Measurements from ENCODE around the gene EIF4E.

The EIF4E gene, protein sequence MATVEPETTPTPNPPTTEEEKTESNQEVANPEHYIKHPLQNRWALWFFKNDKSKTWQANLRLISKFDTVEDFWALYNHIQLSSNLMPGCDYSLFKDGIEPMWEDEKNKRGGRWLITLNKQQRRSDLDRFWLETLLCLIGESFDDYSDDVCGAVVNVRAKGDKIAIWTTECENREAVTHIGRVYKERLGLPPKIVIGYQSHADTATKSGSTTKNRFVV

DNA sequence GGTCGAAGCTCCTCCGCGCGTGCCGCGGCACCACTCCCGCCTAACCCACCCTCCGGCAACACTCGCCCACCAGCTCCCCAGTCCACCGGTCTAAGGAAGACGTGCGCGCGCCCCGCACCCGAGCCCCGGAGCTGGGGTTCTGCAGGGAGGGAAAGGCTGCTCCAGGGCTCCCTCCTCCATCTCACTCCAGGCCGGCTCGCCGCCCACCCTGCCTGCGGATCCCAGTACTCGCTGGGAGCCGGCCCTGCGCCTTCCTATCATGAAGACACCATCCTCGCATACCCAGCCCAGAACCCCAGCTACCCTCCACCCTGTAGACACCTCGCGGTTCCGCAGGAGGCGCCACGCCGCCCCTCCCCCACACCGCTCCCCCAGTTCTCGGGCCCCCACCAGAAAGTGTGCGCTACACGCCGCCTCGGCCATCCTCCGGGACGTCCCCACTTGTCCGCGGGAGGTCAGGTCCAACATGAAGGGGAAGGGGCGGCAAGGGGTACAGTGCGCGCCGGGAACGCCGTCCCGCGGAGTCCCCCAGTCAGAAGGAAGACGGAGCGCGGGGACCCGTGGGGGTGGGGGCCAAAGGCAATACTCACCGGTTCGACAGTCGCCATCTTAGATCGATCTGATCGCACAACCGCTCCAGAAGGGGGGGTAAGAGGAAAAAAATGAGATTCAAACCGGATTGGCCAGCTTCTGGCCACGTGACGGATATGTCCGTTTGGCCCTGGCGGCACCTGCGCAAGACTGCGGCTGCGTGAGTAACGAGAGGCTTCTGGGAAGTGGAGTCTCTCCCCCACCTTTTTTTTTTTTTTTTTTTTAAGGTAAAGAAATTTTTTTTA, at the start of gene EIF4E:
TSS of gene EIF4E (minus strand) at position 629 of the 836 bp plus-strand sequence. CDS start at position 608, 21 bp downstream.
- Histone ChIP-seq H3K27ac (ENCODE audit: low read depth in 2 of 2, low read length in 2 of 2) (peak within 1 kb of the TSS; percentile 96 to 98), H3K4me3 (ENCODE audit: low read length in 2 of 2) (peak within 1 kb of the TSS; percentile 95 to 96), H3K9ac (ENCODE audit: low read depth in 1 of 2, low read length in 2 of 2) (peak within 1 kb of the TSS; percentile 94 to 98), H3K27me3 (ENCODE audit: control insufficient read depth in 2 of 2, insufficient read depth in 2 of 2, low read length in 2 of 2) (no peaks in the 10 kb centered on the region), H3K4me1 (ENCODE audit: control insufficient read depth in 2 of 2, insufficient read depth in 2 of 2, low read length in 2 of 2) (peaks cover 8 to 22% of the 10 kb centered on the region in 2 donors), H3K36me3 (ENCODE audit: control insufficient read depth in 2 of 2, insufficient read depth in 2 of 2, low read length in 2 of 2) (no peaks in the 10 kb centered on the region), H3K9me3 (ENCODE audit: control insufficient read depth in 2 of 2, low read length in 2 of 2) (no peaks in the 10 kb centered on the region)

DNA sequence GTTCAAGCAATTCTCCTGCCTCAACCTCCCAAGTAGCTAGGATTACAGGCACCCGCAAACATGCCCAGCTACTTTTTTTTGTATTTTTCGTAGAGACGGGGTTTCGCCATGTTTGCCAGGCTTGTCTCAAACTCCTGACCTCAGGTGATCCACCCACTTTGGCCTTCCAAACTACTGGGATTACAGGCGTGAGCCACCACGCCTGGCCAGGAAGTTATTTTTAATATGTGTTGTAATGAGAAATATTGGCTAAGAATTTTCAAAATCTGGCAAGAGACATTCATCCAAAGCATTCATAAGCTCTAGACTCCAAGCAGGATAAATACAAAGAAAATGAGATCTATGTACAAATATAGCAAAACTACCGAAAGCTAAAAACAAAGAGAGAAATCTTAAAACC, 48.6 kb upstream of the EIF4E start:
- Histone ChIP-seq H3K9ac (ENCODE audit: low read depth in 1 of 2, low read length in 2 of 2) (no peak overlapping the region), H3K27me3 (ENCODE audit: control insufficient read depth in 2 of 2, insufficient read depth in 2 of 2, low read length in 2 of 2) (no peaks in the 10 kb centered on the region), H3K27ac (ENCODE audit: low read depth in 2 of 2, low read length in 2 of 2) (no peak overlapping the region), H3K4me3 (ENCODE audit: low read length in 2 of 2) (no peak overlapping the region), H3K4me1 (ENCODE audit: control insufficient read depth in 2 of 2, insufficient read depth in 2 of 2, low read length in 2 of 2) (no peaks in the 10 kb centered on the region), H3K9me3 (ENCODE audit: control insufficient read depth in 2 of 2, low read length in 2 of 2) (no peaks in the 10 kb centered on the region), H3K36me3 (ENCODE audit: control insufficient read depth in 2 of 2, insufficient read depth in 2 of 2, low read length in 2 of 2) (no peaks in the 10 kb centered on the region)

DNA sequence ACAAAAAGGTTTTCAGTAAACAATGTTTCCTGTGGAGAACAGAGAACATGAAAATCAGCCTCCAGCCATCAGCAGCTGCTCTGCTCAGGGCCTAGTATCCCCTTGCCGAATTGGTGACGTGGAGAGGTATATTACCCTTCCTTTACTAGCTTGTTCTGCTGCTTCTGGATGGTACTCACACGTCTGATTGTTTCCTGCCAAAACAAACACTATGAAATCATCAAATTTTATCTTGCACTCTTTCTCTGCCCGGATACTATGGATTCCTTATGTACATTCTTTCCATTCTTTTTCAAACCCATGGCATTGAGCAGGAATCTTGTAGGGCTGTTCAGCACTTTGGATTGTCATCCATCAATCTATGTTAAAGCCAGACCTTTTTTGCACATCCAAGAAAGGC, 47.8 kb upstream of the EIF4E start:
- no peaks in the 10 kb centered on the region for H3K36me3 ChIP-seq (ENCODE audit: control insufficient read depth in 2 of 2, insufficient read depth in 2 of 2, low read length in 2 of 2)
- no peaks in the 10 kb centered on the region for H3K4me1 ChIP-seq (ENCODE audit: control insufficient read depth in 2 of 2, insufficient read depth in 2 of 2, low read length in 2 of 2)
- H3K27me3 ChIP-seq (ENCODE audit: control insufficient read depth in 2 of 2, insufficient read depth in 2 of 2, low read length in 2 of 2): no peaks in the 10 kb centered on the region
- H3K4me3 ChIP-seq (ENCODE audit: low read length in 2 of 2): no peak overlapping the region
- no peak overlapping the region for H3K27ac ChIP-seq (ENCODE audit: low read depth in 2 of 2, low read length in 2 of 2)
- no peaks in the 10 kb centered on the region for H3K9me3 ChIP-seq (ENCODE audit: control insufficient read depth in 2 of 2, low read length in 2 of 2)
- H3K9ac ChIP-seq (ENCODE audit: low read depth in 1 of 2, low read length in 2 of 2): no peak overlapping the region

DNA sequence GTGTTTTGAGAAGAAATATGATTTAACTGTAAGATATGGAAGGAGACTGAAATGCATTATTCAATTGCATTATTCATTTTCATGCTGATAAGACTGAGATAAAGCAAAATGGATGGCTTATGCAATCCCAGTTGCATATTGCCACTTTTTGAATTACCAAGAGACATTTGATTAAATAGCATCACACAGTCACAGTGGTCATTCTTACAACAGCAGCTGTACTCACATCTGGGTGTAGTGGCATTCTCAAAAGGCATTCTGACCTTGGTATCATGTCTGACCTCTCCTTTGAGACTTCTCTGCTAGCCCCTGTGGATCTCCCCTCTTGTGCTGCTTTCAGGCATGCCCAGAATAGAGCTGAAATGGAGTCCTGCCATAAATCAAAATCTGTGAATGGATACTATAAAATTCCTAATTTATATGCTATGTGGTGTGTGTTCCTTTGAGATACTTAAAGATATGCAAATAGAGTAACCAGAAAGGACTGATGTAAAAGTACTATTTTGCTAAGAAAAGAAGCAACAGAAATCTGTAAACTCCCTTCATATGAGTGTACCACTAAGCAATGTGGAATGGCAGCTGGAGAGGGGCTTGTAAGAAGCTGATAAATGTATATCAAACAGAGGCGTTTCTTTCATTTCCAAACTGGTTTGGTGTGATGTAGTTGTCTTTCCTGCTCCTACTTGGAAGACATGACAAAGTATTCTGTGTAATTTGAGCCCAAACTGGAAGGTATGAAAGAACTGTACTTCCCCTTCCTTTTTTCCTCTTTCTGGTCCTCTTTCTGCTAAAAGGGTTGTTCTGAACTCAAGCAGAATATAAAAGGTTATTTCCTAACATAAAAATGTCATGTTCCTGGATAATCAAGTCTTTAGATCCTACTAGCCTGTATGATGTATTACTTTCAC, 41.2 kb upstream of the EIF4E start:
- H3K27me3 ChIP-seq (ENCODE audit: control insufficient read depth in 2 of 2, insufficient read depth in 2 of 2, low read length in 2 of 2): no peaks in the 10 kb centered on the region
- H3K9ac ChIP-seq (ENCODE audit: low read depth in 1 of 2, low read length in 2 of 2): no peak overlapping the region
- H3K36me3 ChIP-seq (ENCODE audit: control insufficient read depth in 2 of 2, insufficient read depth in 2 of 2, low read length in 2 of 2): no peaks in the 10 kb centered on the region
- H3K9me3 ChIP-seq (ENCODE audit: control insufficient read depth in 2 of 2, low read length in 2 of 2): no peaks in the 10 kb centered on the region
- no peak overlapping the region for H3K4me3 ChIP-seq (ENCODE audit: low read length in 2 of 2)
- no peak overlapping the region for H3K27ac ChIP-seq (ENCODE audit: low read depth in 2 of 2, low read length in 2 of 2)
- H3K4me1 ChIP-seq (ENCODE audit: control insufficient read depth in 2 of 2, insufficient read depth in 2 of 2, low read length in 2 of 2): no peaks in the 10 kb centered on the region

DNA sequence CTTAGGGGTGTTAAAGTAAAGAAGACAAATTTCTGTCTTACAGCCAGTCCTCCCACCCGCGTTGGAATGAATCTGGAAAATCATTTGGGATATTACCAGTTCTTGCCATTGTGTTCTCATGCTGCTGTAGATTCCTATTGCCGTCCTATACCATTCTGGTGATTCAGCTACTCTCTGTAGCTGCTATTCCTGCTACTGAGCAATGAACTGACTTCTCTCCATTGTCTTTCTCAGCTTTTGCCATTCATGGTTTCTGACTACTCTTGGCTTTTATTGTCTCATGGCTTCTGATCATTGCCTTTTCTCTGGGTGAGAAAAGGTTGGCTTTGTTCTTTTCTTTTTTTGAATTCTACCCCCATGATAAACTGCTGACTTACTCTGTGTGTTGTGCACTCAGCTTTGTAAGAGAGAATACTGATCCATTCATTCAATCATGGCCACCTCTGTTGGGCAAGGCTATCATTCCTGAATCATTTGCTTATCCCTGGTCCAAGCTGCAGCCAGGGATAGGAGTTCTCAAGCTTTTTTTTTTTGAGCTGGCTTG, 38.9 kb upstream of the EIF4E start:
- no peak overlapping the region for H3K4me3 ChIP-seq (ENCODE audit: low read length in 2 of 2)
- no peak overlapping the region for H3K9ac ChIP-seq (ENCODE audit: low read depth in 1 of 2, low read length in 2 of 2)
- H3K36me3 ChIP-seq (ENCODE audit: control insufficient read depth in 2 of 2, insufficient read depth in 2 of 2, low read length in 2 of 2): no peaks in the 10 kb centered on the region
- H3K9me3 ChIP-seq (ENCODE audit: control insufficient read depth in 2 of 2, low read length in 2 of 2): no peaks in the 10 kb centered on the region
- no peak overlapping the region for H3K27ac ChIP-seq (ENCODE audit: low read depth in 2 of 2, low read length in 2 of 2)
- H3K27me3 ChIP-seq (ENCODE audit: control insufficient read depth in 2 of 2, insufficient read depth in 2 of 2, low read length in 2 of 2): no peaks in the 10 kb centered on the region
- no peaks in the 10 kb centered on the region for H3K4me1 ChIP-seq (ENCODE audit: control insufficient read depth in 2 of 2, insufficient read depth in 2 of 2, low read length in 2 of 2)

DNA sequence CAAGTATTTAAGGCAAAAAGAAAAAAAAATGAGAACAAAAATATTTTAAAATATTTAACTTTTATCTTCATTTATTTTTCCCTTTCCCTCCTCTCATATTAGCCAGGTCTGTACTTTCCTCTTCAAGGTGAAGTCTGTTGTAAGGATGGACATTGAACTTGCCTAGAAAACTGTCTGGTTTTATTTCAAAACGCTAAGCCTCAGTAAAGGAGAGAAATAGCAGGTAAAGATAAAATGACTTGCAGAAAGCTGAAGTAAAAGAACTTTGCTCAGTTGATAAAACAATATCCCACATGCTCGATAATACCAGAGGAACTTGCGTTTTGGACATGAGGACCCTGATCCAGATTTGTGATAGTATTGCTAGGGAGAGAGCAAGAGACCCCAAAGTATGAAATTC, 38.0 kb upstream of the EIF4E start:
- no peak overlapping the region for H3K4me3 ChIP-seq (ENCODE audit: low read length in 2 of 2)
- H3K9ac ChIP-seq (ENCODE audit: low read depth in 1 of 2, low read length in 2 of 2): no peak overlapping the region
- H3K36me3 ChIP-seq (ENCODE audit: control insufficient read depth in 2 of 2, insufficient read depth in 2 of 2, low read length in 2 of 2): no peaks in the 10 kb centered on the region
- no peak overlapping the region for H3K27ac ChIP-seq (ENCODE audit: low read depth in 2 of 2, low read length in 2 of 2)
- H3K4me1 ChIP-seq (ENCODE audit: control insufficient read depth in 2 of 2, insufficient read depth in 2 of 2, low read length in 2 of 2): no peaks in the 10 kb centered on the region
- H3K9me3 ChIP-seq (ENCODE audit: control insufficient read depth in 2 of 2, low read length in 2 of 2): no peaks in the 10 kb centered on the region
- no peaks in the 10 kb centered on the region for H3K27me3 ChIP-seq (ENCODE audit: control insufficient read depth in 2 of 2, insufficient read depth in 2 of 2, low read length in 2 of 2)

DNA sequence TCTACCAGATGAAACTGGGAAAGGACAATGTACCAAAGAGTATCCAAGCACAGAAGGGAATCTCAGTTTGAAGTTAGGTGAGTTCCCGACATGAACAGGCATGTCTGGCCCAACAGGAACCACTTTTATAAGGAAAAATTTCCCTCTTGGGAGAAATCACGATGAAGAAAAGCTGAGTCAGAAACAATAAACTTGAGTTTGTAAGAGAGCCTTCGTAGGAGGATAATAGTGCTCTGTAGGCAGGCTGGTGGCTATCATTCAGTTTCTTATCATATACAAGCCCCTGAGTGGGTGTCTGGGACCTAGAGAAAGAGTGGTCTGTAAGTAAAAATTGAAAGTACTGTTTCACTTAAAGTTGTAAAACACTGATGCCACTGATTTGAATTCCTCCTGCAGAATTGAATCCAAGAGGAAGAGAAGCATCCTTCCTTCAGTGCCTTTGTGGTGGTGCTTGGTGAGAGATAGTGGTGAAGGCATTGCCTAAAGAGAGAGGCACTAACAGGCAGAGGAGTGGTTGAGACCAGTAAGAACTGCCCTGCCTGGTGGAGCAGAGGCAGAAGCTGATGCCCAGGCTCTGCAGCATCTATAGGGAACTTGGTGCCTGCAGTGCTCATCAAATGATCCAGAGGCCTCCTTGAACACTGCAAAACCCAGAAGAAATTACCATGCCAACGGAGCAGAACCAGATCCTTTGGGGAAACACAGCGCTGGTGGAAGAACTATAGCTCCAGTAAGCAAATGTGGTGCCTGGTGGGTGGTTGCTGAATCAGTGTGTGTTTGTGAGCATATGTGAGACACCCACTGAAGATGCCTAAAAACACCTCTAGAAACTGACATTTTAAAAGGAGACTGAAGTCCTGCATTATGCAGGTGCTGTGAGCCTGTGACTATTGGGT, 34.9 kb upstream of the EIF4E start:
- Histone ChIP-seq H3K9ac (ENCODE audit: low read depth in 1 of 2, low read length in 2 of 2) (no peak overlapping the region), H3K36me3 (ENCODE audit: control insufficient read depth in 2 of 2, insufficient read depth in 2 of 2, low read length in 2 of 2) (no peaks in the 10 kb centered on the region), H3K27me3 (ENCODE audit: control insufficient read depth in 2 of 2, insufficient read depth in 2 of 2, low read length in 2 of 2) (no peaks in the 10 kb centered on the region), H3K4me3 (ENCODE audit: low read length in 2 of 2) (no peak overlapping the region), H3K9me3 (ENCODE audit: control insufficient read depth in 2 of 2, low read length in 2 of 2) (no peaks in the 10 kb centered on the region), H3K4me1 (ENCODE audit: control insufficient read depth in 2 of 2, insufficient read depth in 2 of 2, low read length in 2 of 2) (no peaks in the 10 kb centered on the region), H3K27ac (ENCODE audit: low read depth in 2 of 2, low read length in 2 of 2) (no peak overlapping the region)

DNA sequence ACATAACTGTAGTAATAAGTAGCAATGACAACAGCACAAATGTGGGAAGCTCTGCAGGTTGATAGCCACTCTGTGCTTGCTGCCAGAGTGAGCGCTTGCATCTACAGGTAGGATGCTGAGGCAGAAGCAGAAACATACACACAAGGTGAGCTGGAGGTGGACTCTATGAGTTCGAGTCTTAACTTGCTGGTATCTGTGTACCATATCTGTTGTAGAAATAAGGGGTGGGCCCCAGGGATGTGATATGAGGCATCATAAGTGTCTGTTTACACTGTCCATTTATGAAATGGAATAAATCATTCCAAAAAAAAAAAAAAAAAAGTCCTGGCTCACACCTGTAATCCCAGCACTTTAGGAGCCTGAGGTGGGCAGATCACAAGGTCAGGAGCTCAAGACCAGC, 32.8 kb upstream of the EIF4E start:
- H3K9me3 ChIP-seq (ENCODE audit: control insufficient read depth in 2 of 2, low read length in 2 of 2): no peaks in the 10 kb centered on the region
- no peak overlapping the region for H3K4me3 ChIP-seq (ENCODE audit: low read length in 2 of 2)
- H3K27me3 ChIP-seq (ENCODE audit: control insufficient read depth in 2 of 2, insufficient read depth in 2 of 2, low read length in 2 of 2): no peaks in the 10 kb centered on the region
- no peak overlapping the region for H3K27ac ChIP-seq (ENCODE audit: low read depth in 2 of 2, low read length in 2 of 2)
- no peaks in the 10 kb centered on the region for H3K36me3 ChIP-seq (ENCODE audit: control insufficient read depth in 2 of 2, insufficient read depth in 2 of 2, low read length in 2 of 2)
- no peak overlapping the region for H3K9ac ChIP-seq (ENCODE audit: low read depth in 1 of 2, low read length in 2 of 2)
- H3K4me1 ChIP-seq (ENCODE audit: control insufficient read depth in 2 of 2, insufficient read depth in 2 of 2, low read length in 2 of 2): no peaks in the 10 kb centered on the region

DNA sequence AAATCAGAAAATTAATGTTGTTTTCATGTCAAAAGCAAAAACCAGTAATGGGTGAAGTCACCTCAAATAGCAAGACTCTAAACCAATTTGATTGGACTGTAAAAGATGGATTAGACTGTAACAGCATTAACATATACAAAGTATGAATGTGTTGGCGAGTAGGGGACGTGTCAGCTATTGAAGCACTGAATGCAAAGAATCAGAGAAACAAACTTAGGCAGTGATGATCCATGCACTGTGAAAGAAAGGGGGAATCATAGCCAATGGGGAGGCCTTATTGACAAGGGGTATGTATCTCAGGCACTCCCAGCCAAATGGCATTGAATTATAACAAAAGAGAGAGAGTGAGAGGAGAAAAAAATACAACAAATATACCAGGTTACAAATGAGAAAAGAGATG, 30.5 kb upstream of the EIF4E start:
- Histone ChIP-seq H3K27me3 (ENCODE audit: control insufficient read depth in 2 of 2, insufficient read depth in 2 of 2, low read length in 2 of 2) (no peaks in the 10 kb centered on the region), H3K4me1 (ENCODE audit: control insufficient read depth in 2 of 2, insufficient read depth in 2 of 2, low read length in 2 of 2) (no peaks in the 10 kb centered on the region), H3K9ac (ENCODE audit: low read depth in 1 of 2, low read length in 2 of 2) (no peak overlapping the region), H3K9me3 (ENCODE audit: control insufficient read depth in 2 of 2, low read length in 2 of 2) (no peaks in the 10 kb centered on the region), H3K36me3 (ENCODE audit: control insufficient read depth in 2 of 2, insufficient read depth in 2 of 2, low read length in 2 of 2) (no peaks in the 10 kb centered on the region), H3K27ac (ENCODE audit: low read depth in 2 of 2, low read length in 2 of 2) (no peak overlapping the region), H3K4me3 (ENCODE audit: low read length in 2 of 2) (no peak overlapping the region)

Measured in mucosa of rectum (tissue), 2 donors.